GM23248 (cell line): ENCODE results near the gene ALDH3B2.

Experiments used
- EZH2 ChIP-seq: fragments of 200-600 bp; sonication (generic); IDR thresholded peaks from 2 replicates; pipeline ENCODE4 v1.6.1; 2018; ENCODE audit warnings: antibody characterized with exemption, mild to moderate bottlenecking; ENCODE audit not compliant: insufficient read depth, poor library complexity, severe bottlenecking
- EZH2phosphoT487 ChIP-seq: fragments of 200-600 bp; sonication (generic); IDR thresholded peaks from 2 replicates; pipeline ENCODE4 v1.6.1; 2018; ENCODE audit warnings: antibody characterized with exemption, moderate library complexity, mild to moderate bottlenecking, low read depth; ENCODE audit not compliant: insufficient read depth

DNA sequence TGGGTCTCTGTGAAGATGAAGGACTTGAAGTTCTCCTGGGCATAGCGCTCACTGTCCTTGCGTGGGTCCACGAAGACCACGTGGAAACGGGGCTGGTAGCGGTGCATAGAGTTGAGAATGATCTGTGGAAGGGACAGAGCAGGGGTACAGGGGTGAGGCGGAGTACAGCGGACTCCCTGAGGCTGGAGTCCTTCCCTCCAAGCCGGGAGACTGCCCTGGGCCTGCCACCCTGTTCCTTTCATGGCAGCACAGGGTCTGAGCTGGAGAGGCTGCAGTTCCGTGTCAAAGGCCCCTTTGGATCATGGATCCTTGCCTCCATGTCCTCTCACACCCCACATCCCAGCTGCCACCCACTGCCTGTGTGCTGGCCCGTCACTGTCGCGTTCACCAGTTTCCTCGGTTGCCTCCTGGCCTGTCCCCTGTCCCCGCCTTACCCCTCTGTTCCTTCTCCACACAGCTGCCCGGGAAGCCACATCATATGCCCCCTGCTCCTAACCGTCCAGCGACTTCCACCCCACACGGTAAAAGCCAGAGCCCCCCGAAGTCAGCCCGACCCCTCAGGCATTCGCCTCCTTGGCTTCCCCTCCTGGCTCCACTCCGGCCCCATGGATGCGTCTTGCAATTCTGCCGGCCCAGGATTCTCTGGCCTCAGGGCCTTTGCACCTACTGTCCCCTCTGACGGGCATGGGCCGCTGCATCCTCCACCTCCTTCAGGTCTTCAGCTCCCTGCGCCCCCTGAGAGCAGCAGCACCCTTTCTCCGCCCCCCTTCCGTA is 41.3 kb downstream of the ALDH3B2 start:
- TF ChIP-seq EZH2phosphoT487, result no peak
- no peak for TF ChIP-seq EZH2
